Mammary epithelial cell (primary cell): Measurements from ENCODE around the gene RIC8B.

Experiments
- CTCF ChIP-seq, 2 donors: IDR thresholded peaks in 1 of 2; conservative IDR thresholded peaks in 1 of 2; 2 replicates each; pipeline ENCODE4 v1.5.1; 2011 to 2012; ENCODE audit warnings: inconsistent platforms in 2 of 2, low read length in 2 of 2, mild to moderate bottlenecking in 2 of 2, control low read depth in 1 of 2, low read depth in 1 of 2; ENCODE audit not compliant: insufficient read depth in 1 of 2; ENCODE audit errors: extremely low read depth in 1 of 2
- EZH2 ChIP-seq: IDR thresholded peaks from 2 replicates; pipeline ENCODE4 v1.6.1; 2012; ENCODE audit warnings: low read length, inconsistent platforms, borderline replicate concordance

- TF ChIP-seq CTCF (conservative IDR thresholded peaks at IDR 0.05 in 1 of 2, IDR thresholded peaks at IDR 0.05 in 1 of 2; ENCODE audit: extremely low read depth in 1 of 2, insufficient read depth in 1 of 2, low read depth in 1 of 2, low read length in 2 of 2) (no peak), EZH2 (no peak)
These were observed 108.9 kb downstream of the RIC8B start for GRCh38 chr12:106883426-106883825.
